Measurements from ENCODE around the gene STAB1.

Gene STAB1

DNA sequence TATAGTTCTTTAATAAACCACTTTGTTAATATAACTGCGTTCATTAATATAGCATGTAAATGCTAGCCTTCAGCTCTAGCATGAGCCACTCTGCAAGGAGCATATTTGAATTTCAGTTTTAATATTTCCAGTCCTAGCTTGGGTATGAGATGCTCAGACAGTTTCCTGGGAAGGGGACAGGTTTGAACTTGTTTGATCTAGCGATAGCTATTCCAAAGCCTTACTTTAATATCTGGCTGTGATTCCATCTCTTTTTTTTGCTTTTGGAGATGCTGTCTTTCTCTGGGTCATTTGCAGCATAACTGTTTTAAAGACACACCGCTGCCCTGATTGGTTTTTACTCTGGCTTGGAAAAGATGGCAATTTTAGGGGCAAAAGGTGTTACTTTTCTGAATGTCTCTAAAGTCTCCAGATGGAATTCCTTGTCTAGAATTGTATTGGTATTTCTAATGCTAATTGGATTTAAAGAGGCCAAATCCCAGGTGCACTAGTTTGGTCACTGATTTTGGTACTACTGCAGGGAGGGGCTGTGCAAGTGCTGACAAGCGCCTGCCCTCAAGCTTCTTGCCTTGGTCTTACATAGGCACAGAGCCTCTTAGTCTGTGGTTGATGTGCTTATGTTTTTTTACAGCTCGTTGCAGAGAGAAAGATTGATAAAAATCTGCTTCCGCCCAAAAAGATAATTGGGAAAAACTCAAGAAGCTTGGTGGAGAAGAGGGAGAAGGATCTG lies 36.9 kb upstream of the STAB1 start:
- DNase-seq (ENCODE audit: low read depth in 2 of 2) = no peak

DNA sequence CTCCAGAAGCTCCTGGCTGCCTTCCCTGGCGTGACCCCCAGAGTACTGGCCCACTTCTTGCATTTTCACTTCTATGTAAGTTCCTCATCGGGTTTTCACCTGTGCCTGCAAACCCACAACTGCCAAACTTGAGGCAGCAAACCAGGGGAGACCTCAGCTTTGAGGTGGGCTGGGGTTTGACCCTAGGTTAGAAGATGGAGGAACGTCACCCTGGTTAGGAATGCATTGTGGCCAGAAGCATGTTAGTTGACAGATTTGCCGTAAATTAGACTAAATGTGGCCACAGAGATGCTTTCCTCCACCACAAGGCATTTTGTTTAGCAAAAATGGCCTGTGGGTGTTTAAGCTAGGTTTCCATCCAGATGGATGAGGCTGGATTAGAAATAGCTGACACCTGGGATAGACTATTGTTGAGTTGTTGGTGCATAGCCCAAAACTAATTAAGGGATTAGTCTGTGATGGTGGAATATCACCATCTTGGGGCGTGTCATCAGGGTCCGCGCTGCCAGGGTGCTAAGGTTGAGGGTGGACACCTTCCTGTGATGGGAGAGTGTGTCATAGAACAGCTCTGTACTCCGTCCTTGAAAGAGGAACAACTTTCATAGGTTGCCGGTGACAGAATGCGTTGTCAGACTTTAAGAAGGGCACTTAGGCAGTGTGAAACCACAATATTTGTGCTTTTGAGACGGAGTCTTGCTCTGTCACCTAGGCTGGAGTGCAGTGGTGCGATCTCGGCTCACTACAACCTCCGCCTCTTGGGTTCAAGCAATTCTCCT lies 36.2 kb upstream of the STAB1 start:
- no peak for DNase-seq (ENCODE audit: low read depth in 2 of 2)

DNA sequence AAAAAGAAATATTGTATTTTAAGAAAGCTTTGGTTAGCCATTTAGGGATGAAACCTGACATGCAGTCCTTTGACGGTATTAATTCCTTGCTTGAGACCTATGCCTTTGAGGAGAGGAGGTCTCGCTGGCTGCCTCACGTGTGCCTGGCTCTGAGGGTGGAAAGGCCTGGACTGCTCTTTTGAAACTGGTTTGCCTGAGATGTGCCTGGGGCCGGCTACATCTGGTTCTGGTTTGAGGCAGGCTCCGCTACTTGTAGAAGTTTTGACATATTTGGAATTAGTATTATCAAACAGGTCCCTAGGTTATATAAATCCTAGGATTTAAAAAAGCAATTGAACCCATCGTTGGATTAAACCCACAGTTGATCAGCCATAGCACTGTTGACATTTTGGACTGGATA lies 33.3 kb upstream of the STAB1 start:
- DNase-seq (ENCODE audit: low read depth in 2 of 2) = no peak

DNA sequence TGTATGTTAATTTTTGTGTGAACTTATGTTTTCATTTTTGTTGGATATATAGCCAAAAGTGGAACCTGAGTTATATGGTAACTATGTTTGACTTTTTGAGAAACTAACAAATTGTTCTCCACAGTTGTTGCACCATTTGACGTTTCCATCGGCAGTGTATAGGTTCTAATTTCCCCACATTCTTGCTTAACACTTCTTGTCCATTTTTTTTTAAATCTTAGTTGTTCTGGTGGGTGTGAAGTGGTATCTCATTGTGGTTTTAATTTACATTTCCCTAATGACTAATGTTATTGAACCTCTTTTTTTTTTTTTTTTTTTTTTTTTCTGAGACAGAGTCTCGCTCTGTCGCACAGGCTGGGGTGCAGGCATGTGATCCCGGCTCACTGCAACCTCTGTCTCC lies 31.7 kb upstream of the STAB1 start:
- no peak for DNase-seq (ENCODE audit: low read depth in 2 of 2)

DNA sequence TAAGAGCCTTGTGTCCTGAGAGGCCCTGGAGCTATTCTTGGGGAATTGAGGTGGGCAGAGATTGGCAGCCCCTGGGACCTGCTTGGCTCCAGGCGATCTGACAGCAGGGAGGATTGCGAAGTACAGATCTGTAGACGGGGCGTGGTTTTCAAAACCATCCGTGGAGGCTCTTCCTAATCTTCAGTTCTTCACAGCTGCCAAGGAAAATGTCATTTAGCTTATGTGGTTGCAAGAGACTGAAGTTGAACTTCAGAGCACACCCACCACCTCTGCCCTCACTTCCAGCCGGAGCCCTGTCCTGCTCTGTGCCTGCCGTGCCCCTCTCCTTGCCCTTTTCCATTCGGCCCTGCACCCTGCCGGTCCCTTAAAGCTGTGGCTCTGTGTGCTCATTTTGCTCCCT lies 26.8 kb upstream of the STAB1 start:
- no peak for DNase-seq (ENCODE audit: low read depth in 2 of 2)

DNA sequence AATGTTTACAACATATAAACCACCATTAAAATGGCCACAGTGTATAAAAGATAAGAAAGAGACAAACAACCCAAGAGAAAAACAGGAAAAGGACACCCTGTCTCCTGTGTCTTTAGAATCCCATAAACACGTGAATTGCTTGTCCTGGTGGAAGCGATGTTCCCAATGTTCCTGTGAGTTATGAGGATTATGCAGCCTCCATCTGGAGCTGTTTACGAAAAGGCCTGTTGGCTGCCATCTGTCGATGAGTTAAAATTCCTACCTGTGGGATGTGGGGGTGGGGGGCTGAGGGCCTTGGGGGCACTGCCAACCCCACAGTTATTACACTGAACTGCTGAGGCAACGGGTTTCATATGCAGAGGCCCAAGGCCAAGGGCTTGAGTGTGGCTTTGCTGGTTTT lies 26.1 kb upstream of the STAB1 start:
- no peak for DNase-seq (ENCODE audit: low read depth in 2 of 2)

DNA sequence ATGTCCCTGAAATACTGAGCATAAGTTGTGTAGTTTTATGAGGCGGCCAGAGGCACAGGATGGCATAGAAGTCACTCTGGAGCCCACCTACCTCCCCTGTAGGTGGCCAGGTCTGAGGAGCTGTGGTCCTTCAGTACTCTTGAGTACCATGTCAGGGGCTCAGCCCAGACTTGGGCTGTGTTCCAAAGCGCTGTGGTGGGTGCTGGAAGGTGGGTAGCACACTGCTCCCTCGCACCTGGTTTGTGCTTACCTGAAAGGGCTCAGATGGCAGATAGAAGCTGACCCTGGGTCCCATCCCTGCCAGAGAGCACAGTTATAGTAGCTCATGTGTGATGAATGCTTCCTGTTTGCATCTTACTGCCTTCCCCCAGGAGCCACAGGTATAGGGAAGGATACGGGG lies 24.2 kb upstream of the STAB1 start:
- no peak for DNase-seq (ENCODE audit: low read depth in 2 of 2)

DNA sequence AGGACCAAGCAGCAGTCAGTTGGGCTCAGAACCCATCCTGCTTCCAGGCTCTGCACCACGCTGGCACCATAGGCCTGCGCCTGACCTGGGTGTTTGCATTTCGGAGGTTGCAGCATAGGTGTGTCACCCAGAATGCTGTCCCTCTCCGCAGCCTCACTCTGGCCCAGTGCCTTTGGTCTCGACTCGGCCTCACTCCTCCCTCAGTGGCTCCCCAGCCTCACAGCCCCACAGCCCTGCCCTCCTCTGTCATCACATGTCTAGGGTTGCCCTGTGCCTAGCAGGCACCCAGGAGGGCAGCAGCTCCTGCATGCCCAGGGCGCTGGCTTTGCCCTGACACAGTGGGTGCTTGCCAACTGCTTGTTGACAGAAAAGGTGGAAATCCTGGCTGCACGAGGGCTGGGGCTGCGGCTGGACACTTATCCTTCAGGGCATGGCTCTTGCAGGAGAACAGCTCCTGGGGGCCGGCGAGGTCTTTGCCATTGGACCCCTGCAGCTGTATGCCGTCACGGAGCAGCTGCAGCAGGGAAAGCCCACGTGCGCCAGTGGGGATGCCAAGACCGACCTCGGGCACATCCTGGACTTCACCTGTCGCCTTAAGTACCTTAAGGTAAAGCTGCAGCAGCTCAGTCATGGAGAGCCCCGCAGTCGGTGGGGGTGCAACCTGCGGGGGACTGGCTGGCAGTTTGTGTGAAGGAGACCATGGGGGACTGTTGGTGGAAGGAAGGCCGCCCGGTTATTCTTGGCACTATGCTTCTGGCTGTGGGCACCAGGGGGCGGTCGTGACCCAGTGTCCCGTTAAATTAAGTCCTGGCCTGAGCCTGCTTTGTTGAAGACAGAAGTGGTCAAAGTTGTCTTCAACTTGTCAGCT lies 23.5 kb upstream of the STAB1 start:
- peak in 1 of 2 donors; percentile 31 for DNase-seq (ENCODE audit: low read depth in 2 of 2)

DNA sequence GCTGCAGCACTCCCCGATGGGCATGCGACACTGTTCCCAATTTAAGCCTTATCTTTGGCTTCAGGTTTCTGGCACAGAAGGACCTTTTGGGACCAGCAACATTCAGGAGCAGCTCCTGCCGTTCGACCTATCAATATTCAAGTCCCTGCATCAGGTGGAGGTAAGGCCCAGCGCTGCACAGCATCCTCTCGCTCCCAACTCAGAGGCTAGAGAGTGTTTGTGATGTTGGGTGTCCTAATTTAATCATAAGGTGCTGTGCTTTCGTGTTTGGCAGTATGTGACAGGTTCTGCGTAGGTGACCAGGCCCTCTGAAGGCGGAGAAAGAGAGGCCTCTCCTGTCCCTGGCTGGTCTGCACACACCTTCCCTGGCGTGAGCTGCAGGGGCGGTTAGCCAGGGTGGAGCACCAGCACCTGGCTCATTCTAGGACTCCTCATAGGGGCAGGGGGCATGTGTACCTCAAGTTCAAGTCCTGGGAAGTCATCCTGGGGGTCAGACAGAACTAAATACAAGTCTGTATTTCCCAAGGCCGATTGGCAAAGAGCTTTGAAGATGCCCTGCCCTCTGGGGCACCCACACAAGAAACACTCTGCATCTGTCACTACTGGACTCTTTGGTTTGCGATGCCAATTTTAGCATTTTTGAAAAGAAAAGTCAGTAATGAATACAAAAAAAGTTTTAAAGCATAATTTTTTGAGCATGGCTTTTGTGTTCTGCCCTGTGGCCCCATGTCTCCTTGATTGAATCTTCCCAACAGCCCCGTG lies 22.7 kb upstream of the STAB1 start:
- DNase-seq (ENCODE audit: low read depth in 2 of 2) = no peak

DNA sequence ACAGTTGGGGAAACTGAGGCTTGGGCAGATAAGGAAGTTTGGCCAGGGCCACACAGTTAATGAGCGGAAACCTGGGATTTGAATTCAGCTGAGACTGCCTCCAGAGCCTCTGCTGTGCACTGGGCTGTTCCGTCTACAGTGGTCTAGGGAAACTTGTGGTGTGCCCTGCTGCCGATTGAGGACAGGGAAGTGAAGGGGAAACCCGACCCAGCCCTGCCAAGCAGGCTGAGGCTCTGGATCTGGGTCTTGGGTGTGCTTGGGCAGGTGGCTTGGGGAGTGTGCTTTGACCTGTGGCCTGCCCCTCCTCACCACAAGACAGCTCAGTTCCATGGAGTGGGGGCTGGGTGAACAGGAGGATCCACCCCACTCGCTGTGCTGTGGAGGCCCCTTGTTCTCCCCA lies 22.1 kb upstream of the STAB1 start:
- no peak for DNase-seq (ENCODE audit: low read depth in 2 of 2)

DNA sequence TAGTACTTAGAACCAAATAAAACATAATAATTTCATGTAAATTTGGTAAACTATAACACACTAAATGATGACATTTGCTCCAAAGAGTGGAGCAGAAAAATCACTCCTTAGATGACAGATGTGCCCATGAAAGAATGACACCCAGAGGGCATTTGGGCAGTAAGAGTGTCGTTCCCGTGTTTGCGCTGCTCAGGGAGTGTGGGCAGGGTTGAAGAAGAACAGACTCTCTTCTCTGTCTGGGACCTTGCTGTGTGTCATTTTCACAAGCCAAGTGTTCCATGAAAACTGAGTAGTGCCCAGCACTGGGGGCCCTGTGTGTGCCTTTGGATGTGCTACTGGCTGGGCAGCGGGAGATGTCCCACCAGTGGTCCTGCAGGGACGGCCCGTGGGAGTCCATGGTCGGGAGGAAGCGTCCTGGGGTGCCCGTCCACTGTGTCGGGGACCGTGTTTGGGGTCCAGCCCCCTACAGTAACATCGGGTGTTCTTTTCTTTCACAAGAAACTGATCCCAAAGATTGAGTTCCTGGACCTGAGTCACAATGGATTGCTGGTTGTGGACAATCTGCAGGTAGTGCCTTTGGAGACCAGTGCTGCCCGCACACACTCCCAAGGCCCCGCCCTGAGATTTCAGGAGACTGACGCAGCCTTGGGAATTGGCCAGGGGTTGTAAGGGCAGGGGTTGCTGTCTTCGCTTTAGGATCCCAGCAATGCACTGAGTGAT lies 17.9 kb upstream of the STAB1 start:
- DNase-seq (ENCODE audit: low read depth in 2 of 2) = no peak

DNA sequence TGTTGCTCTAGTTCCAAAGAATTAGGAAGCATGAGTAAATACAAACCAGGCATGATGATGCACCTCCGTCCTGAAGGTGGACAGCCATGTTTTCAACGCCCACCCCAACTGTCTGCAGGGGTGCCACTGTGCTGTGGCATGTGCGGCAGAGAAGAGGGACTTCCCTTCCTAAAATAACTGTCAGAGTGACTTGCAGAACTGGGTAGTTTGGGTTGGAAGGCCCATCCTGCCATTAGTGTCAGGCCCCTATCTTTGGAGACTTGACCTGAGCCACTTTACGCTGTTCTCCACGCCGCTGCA lies 17.4 kb upstream of the STAB1 start:
- no peak for DNase-seq (ENCODE audit: low read depth in 2 of 2)

DNA sequence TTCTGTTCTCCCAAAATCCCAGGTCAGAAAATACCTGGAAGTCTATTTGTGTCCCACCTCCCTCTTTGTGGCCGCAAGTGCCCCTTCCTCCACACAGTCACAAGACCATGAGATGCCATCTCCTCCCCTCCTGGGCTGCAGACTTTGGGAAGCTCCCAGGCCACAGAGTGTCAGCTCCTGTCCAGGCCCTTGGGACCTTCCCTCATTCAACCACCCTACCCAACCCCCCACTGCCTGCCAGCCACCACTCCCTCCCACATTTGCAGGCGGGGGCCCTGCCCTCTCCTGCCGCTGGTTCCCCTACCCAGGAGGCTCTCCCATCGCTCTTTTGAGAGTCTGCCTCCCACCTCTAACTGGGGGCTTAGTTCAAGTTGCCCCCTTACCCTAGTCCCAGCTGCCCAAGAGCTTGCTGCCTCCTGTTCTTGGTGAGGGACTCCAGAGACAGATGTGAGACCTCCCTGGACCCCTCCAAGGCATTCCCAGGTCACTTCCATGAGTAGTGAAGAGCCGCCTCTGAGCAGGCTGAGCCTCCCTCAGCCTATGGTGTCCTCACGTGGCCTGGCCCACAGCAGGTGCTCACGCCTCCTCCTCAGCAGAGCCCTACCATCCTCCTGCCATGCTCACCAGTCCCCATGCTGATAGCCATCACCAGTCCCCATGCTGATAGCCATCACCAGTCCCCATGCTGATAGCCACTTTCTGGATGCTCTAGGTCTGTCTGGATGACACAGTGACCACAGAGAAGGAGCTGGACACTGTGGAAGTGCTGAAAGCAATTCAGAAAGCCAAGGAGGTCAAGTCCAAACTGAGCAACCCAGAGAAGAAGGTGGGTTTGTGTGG lies 15.9 kb upstream of the STAB1 start:
- DNase-seq (ENCODE audit: low read depth in 2 of 2) = no peak

DNA sequence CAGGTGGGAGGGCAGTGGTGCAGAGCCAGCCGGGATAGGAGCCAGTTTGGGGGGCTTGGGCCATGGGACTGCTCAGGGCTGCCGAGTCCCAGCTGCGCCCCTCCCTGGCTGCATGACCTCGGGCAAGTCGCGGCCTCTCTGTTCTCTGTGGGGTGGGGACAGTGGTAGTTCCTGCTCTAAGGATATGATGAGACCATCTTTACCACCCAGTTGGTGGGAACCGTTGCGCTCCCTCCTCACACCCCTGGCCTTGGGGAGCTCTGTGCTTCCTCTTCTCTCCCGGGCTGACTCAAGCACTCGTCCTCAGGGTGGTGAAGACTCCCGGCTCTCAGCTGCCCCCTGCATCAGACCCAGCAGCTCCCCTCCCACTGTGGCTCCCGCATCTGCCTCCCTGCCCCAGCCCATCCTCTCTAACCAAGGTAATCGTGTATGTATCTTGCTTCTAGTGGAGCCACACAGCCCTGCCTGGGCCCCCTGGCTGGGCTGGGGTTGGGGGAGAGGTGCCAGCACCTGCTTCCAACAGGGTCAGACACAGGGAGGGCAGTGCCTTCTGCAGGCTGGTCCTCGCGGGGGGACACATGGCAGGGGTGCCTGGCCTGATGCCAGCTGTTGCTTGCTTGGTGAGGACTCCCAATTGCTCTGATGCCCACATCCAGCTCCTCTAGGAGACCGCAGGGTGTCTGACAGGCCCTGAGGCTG lies 15.1 kb upstream of the STAB1 start:
- DNase-seq (ENCODE audit: low read depth in 2 of 2) = no peak

DNA sequence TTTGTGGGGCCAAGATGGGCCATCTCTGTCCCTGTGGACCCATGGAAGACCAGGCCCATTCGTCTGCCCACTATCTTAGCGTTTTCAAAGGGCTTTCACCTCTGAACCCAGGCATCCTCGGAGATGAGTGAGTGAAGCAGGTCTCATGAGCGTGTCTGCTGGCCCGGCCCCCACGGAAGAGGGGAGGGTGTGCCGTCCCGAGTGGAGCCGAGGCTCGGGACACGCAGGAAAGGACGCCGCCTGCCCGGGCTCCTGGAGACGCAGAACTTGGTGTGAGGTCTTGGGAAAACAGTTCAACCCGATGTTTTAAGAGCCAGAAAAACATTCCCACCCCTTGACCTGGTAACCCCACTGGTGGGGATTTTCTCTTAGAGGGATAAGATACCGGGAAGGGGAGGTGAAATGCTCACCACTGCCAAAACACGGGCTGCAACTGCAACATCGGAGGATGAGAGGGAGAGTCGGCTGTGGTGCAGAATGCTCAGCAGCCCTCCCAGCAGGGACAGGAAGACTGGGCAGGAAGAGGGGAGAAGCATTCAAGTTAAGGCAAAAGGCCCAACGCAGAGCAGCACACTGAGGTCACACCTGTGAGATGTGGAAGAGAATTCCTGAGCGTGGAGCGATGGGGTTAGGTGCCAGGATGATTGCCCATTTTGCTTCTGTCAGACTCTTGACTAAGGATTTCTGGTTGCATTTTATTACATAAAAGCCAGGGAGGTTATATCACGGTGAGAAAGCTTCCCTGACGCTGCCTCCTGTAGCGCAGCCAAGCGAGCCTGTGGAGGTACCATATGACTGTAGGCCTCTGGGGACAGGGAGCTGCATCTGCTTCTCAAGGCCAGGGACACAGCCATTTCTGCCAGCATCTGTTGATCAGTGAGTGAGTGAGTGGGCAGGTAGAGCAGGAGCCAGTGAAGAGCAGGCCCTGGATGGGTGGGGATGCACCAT lies 14.1 kb upstream of the STAB1 start:
- no peak for DNase-seq (ENCODE audit: low read depth in 2 of 2)

DNA sequence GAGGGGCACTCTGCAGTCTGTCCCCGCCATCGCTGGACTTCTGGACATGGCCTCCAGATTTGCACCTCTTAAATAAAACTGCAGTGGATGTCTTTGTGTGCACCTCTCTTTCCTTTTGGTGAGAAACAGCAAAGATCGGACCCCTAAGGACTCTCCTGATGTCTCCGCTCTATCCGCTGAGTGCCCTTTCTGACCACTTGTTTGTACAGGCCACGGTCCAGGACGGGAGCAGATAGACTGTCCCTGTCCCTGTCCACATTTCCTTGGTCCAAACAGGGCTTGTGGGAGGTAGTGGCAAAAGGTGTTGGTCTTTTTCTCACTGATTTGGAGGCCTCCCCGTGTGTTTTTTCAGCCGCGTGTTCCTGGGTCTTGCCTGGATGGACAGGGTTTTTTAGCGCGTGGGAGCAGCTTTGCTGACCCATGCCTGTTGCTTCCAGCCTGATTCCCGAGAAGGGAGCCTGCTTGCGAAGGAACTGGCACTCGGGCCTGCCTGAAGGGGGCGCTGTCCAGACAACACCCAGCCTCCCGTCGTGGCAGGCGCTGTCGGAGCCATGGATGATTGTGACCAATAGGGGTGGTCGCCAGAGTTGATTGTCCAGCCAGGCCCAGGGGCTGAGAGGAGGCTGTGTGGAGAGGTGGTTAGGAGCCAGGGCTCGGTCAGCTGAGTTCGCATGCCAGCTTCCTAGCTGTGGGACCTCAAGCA lies 13.2 kb upstream of the STAB1 start:
- peak; percentile 17 to 27 for DNase-seq (ENCODE audit: low read depth in 2 of 2)

DNA sequence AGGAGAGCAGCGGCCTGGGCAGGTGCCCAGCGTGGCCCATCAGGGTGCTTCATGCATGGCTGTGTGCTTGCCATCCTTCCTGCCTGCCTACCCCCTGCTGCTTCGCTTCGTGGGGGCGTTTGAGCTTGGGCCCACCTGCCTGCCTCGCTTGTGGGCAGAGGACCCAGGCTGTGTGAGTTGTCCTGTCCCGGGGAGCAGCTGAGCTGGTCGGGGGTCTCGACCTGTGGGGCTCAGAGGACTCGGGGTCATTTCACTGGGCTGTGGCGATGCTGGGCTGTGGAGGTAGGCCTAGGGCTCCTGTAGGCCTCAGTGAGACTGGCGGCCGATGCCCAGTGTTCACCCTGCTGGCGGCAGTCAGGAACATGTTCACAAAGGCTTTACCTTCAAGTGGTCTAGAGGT lies 12.1 kb upstream of the STAB1 start:
- DNase-seq (ENCODE audit: low read depth in 2 of 2) = no peak
